ENCODE data around the gene KSR2.

The KSR2 gene

DNA sequence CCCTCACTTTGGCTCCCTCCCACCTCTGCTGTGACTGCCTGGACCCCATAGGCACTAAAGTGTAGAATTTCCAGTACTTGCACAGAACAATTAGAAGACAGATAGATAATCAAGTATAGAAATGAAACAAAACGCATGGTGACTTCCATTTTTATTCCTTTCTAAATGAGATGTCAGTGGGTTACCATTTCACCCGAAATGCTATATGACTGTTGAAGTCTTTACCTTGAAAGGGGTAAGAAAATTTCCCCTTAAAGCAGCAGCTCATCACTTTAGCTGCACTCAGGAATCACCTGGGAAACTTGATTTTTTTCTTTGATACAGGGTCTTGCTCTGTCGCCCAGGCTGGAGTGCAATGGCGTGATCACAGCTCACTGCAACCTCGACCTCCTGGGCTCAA, 12.5 kb upstream of the KSR2 start:
- TF ChIP-seq, protein P1, sequence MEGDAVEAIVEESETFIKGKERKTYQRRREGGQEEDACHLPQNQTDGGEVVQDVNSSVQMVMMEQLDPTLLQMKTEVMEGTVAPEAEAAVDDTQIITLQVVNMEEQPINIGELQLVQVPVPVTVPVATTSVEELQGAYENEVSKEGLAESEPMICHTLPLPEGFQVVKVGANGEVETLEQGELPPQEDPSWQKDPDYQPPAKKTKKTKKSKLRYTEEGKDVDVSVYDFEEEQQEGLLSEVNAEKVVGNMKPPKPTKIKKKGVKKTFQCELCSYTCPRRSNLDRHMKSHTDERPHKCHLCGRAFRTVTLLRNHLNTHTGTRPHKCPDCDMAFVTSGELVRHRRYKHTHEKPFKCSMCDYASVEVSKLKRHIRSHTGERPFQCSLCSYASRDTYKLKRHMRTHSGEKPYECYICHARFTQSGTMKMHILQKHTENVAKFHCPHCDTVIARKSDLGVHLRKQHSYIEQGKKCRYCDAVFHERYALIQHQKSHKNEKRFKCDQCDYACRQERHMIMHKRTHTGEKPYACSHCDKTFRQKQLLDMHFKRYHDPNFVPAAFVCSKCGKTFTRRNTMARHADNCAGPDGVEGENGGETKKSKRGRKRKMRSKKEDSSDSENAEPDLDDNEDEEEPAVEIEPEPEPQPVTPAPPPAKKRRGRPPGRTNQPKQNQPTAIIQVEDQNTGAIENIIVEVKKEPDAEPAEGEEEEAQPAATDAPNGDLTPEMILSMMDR (IDR thresholded peaks at IDR 0.05), result no peak
- H3K4me2 ChIP-seq (ENCODE audit: low read length), result no peak overlapping the region

DNA sequence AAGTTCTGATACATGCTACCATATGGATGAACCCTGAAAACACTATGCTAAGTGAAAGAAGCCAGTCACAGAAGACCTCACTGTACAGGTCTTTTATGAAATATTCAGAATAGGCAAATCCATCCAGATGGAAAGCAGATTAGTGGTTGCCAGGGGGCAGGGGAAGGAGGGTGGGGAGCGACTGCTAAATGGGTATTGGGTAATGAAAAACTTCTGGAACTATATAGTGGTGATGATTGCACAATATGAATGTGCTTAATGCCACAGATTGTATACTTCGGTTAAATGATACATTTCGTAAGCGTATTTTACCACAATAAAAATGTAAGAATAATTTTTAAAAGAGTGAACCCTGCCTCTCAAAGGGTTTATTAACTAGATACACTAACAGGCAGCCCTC, 11.8 kb upstream of the KSR2 start:
- Histone ChIP-seq H3K4me3 (ENCODE audit: low read depth, low read length) (no peak overlapping the region), H3K27ac (no peak overlapping the region), H3K9ac (no peak overlapping the region), H2AFZ (no peak overlapping the region), H3K9me3 (ENCODE audit: control insufficient read depth, low read length) (no peaks in the 10 kb centered on the region), H3K36me3 (ENCODE audit: control insufficient read depth, insufficient read depth, low read length) (no peaks in the 10 kb centered on the region), H3K27me3 (ENCODE audit: control insufficient read depth, insufficient read depth, low read length) (no peaks in the 10 kb centered on the region), H3K4me1 (no peaks in the 10 kb centered on the region), H3K79me2 (no peaks in the 10 kb centered on the region), H3K4me2 (ENCODE audit: low read length) (no peak overlapping the region)
- TF ChIP-seq, protein P1 (IDR thresholded peaks at IDR 0.05), result no peak

More for the DNA sequence above, 12.5 kb upstream of the KSR2 start:
- Histone ChIP-seq H3K27ac (no peak overlapping the region), H3K4me3 (ENCODE audit: low read depth, low read length) (no peak overlapping the region), H3K36me3 (ENCODE audit: control insufficient read depth, insufficient read depth, low read length) (no peaks in the 10 kb centered on the region), H3K79me2 (no peaks in the 10 kb centered on the region), H3K9me3 (ENCODE audit: control insufficient read depth, low read length) (no peaks in the 10 kb centered on the region), H2AFZ (no peak overlapping the region), H3K4me1 (no peaks in the 10 kb centered on the region), H3K9ac (no peak overlapping the region), H3K27me3 (ENCODE audit: control insufficient read depth, insufficient read depth, low read length) (no peaks in the 10 kb centered on the region)

DNA sequence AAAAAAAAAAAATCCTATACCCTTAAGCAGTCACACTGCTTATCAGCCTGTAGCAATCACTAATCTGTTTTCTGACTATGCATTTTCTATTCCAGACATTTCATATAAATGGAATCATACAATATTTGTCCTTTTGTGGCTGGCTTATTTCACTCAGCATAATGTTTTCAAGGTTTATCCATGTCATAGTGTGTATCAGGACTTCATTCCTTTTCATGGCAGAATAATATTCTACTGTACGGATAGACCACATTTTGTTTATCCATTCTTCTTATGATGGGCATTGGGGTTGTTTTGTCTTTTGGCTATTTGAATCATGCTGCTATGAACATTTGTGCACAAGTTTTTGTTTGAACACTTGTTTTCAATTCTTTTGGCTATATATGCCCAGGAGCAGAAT, 8.6 kb upstream of the KSR2 start:
- no peaks in the 10 kb centered on the region for H3K79me2 ChIP-seq
- no peak overlapping the region for H3K4me2 ChIP-seq (ENCODE audit: low read length)
- no peak overlapping the region for H3K9ac ChIP-seq
- H3K27ac ChIP-seq, result no peak overlapping the region
- no peaks in the 10 kb centered on the region for H3K36me3 ChIP-seq (ENCODE audit: control insufficient read depth, insufficient read depth, low read length)
- no peaks in the 10 kb centered on the region for H3K4me1 ChIP-seq
- TF ChIP-seq, protein P1 (IDR thresholded peaks at IDR 0.05), result no peak
- H3K4me3 ChIP-seq (ENCODE audit: low read depth, low read length), result no peak overlapping the region
- H3K27me3 ChIP-seq (ENCODE audit: control insufficient read depth, insufficient read depth, low read length), result no peaks in the 10 kb centered on the region
- no peak overlapping the region for H2AFZ ChIP-seq
- H3K9me3 ChIP-seq (ENCODE audit: control insufficient read depth, low read length), result no peaks in the 10 kb centered on the region

DNA sequence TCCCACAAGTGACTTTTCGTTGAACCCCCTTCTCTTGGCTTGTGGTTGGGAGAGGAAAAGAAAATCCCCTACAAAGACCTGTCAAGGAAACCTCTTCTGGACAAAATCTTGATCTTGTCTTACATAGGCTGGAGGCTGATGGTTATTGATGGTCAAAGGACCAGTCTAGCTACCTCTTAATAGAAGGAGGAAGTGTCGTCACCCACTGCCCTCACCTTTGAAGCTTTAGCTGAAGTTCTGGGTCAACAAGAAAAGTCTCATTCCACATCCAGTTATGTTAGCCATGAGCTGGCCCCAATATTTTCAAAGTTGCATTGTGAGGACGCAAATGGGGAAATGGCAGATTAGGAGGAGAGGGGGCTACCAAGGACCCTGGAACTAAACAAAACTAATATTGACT, 6.2 kb upstream of the KSR2 start:
- no peaks in the 10 kb centered on the region for H3K4me1 ChIP-seq
- no peaks in the 10 kb centered on the region for H3K9me3 ChIP-seq (ENCODE audit: control insufficient read depth, low read length)
- no peaks in the 10 kb centered on the region for H3K79me2 ChIP-seq
- TF ChIP-seq, protein P1 (IDR thresholded peaks at IDR 0.05), result no peak
- H3K4me2 ChIP-seq (ENCODE audit: low read length), result no peak overlapping the region
- H3K9ac ChIP-seq, result no peak overlapping the region
- no peak overlapping the region for H3K27ac ChIP-seq
- H3K27me3 ChIP-seq (ENCODE audit: control insufficient read depth, insufficient read depth, low read length), result no peaks in the 10 kb centered on the region
- no peaks in the 10 kb centered on the region for H3K36me3 ChIP-seq (ENCODE audit: control insufficient read depth, insufficient read depth, low read length)
- no peak overlapping the region for H3K4me3 ChIP-seq (ENCODE audit: low read depth, low read length)
- no peak overlapping the region for H2AFZ ChIP-seq

DNA sequence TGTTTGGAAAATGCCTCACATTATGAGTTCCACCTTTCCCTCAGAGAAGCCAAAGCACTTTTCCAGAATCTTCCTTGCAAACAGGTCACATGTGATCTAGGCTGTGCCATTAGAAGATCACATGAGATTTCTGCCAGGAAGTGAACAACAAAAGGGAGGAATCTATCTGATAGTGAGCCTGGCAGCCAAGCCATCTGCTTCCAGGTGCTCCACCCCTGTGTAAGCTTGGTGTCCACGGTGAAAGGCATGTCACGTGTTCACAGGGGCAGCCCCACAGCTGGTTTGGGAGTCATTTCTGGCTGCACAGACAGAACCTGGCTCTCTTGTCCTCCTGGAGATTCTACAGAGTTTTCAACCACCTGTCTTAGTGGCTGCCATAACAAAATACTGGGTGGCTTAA, 3.5 kb upstream of the KSR2 start:
- H3K36me3 ChIP-seq (ENCODE audit: control insufficient read depth, insufficient read depth, low read length), result no peaks in the 10 kb centered on the region
- H3K9ac ChIP-seq, result no peak overlapping the region
- no peak overlapping the region for H2AFZ ChIP-seq
- H3K4me1 ChIP-seq, result no peaks in the 10 kb centered on the region
- no peak overlapping the region for H3K4me2 ChIP-seq (ENCODE audit: low read length)
- H3K27ac ChIP-seq, result no peak overlapping the region
- H3K79me2 ChIP-seq, result no peaks in the 10 kb centered on the region
- no peaks in the 10 kb centered on the region for H3K27me3 ChIP-seq (ENCODE audit: control insufficient read depth, insufficient read depth, low read length)
- TF ChIP-seq, protein P1 (IDR thresholded peaks at IDR 0.05), result no peak
- no peaks in the 10 kb centered on the region for H3K9me3 ChIP-seq (ENCODE audit: control insufficient read depth, low read length)
- no peak overlapping the region for H3K4me3 ChIP-seq (ENCODE audit: low read depth, low read length)

Data from parathyroid adenoma (tissue), 2 donors.